Myocyte (in vitro differentiated cells): Measurements from ENCODE around the gene PTRH1. TPM values are rescaled to one million over a fixed set of nuclear protein-coding genes. Genes with fewer than 3 reads are reported as not detected.
A peak's percentile ranks its signal among the peaks of the same experiment; 100 is the strongest.
"Not testable (repeated sequence)": the region's sequence is repeated elsewhere in the genome, so short reads cannot be mapped to it uniquely, and the experiment has no call there.

Source experiments
- DNase-seq: peaks from one replicate; pipeline ENCODE4 v3.0.0-alpha.2; 2012; ENCODE audit warnings: low read depth
- polyA plus RNA-seq: library from polyadenylated mRNA; unstranded; fragments of >200 nt; gene quantifications from one replicate; pipeline ENCODE4 v1.2.1, GENCODE V29; 2012; ENCODE audit warnings: missing spikeins
- total RNA-seq: library from RNA; depleted of rRNA; stranded (reverse); fragments of >200 nt; gene quantifications from 2 replicates; pipeline ENCODE4 v1.2.3, GENCODE V29; 2014

PTRH1 gene
- 35.6 and 57.0 TPM in 2 replicates for total RNA-seq
- 32.2 TPM for polyA plus RNA-seq

GRCh38 chr9:127715470-127716337, at the start of gene PTRH1, which contains the start of gene TTC16:
Gene PTRH1, minus strand, starts transcription at chr9:127715663. Its CDS starts 24 bp downstream, at chr9:127715639.
Gene TTC16, plus strand, starts transcription at chr9:127716079. Its CDS starts 67 bp downstream, at chr9:127716146.
- peak; percentile 98 for DNase-seq

- no peak for DNase-seq
These were observed 48.5 kb upstream of the PTRH1 start for GRCh38 chr9:127763918-127764384.

DNA sequence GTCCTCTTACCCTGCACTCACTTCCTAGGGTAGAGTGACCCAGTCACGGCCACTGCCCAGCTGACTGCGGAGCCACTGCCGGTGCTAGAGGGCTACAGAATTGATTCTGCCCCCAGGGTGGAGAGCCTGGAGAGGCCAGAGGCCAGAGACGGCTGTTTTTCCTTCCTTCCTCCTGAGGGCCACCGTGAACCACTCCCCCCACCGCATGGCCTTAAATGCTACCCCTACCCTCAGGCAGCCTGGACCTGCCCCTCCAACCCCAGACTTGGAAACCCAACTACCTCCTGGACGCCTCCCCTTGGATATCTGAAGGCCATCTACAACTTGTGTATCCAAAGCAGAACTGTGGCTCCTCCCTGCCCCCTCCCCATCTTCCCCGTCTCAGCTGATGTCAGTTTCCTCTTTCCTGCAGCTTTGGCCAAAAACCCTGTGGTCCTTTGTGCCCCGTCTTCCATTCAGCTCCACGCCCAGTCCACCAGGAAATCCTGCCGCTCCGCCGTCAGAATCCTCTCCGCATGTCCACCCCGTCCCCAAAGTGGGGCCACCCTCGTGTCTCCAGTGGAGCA, 46.7 kb upstream of the PTRH1 start:
- DNase-seq: no peak

GRCh38 chr9:127761491-127761956, 46.1 kb upstream of the PTRH1 start:
- no peak for DNase-seq

DNA sequence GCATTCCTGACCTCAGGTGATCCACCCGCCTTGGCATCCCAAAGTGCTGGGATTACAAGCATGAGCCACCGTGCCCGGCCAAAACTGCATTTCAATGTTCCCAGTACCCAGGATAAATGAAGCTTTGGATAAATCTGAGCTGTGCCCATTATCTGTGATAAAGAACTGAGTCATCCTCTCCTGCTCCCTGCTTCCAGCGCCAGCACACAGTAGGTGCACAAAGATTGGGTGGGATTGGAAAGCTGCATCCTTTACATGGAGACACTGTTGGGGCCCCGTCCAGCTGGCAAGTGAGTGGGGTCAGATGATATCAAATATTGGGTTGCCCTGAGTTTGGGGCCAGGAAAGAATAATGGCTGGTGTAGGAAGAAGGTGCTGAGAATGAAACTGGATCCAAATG, 45.6 kb upstream of the PTRH1 start:
- no peak for DNase-seq

DNA sequence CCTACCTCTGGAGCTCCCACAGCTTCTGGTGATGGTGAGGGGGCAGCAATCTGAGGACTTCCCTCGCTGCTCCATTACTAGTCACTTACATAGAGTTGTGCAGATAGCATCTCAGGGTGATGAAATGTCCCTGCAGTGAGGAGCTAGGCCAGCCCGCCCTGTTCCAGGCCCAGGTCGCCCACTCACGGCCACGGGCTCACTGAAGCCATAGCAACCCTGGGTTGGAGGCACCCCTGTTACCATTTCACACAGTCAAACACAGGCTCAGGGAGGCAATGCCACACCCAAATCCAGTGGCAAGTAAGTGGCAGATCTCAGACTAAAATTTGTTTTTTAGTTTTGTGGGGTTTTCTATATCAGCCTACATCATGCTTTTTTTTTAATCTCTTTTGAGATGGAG, 43.4 kb upstream of the PTRH1 start:
- DNase-seq: no peak

GRCh38 chr9:127756776-127757175, 41.3 kb upstream of the PTRH1 start:
- not testable (repeated sequence) for DNase-seq

DNA sequence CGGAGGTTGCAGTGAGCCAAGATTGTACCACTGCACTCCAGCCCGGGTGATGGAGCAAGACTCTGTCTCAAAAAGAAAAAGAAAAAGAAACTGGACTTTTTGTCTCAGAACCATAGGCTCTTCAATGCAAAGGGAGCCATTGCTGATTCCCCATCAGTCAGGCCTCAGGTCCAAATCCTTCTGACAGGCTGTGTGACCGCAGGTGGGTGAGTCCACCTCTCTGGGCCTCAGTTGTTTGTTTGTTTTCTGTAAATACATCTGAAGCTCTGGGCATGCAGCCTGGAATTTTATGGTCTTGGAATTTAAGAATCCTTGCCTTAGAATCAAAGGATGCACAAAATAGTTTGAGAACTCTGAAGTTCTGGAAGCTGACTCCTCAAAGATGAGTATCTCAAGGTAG, 40.8 kb upstream of the PTRH1 start:
- DNase-seq: no peak

DNA sequence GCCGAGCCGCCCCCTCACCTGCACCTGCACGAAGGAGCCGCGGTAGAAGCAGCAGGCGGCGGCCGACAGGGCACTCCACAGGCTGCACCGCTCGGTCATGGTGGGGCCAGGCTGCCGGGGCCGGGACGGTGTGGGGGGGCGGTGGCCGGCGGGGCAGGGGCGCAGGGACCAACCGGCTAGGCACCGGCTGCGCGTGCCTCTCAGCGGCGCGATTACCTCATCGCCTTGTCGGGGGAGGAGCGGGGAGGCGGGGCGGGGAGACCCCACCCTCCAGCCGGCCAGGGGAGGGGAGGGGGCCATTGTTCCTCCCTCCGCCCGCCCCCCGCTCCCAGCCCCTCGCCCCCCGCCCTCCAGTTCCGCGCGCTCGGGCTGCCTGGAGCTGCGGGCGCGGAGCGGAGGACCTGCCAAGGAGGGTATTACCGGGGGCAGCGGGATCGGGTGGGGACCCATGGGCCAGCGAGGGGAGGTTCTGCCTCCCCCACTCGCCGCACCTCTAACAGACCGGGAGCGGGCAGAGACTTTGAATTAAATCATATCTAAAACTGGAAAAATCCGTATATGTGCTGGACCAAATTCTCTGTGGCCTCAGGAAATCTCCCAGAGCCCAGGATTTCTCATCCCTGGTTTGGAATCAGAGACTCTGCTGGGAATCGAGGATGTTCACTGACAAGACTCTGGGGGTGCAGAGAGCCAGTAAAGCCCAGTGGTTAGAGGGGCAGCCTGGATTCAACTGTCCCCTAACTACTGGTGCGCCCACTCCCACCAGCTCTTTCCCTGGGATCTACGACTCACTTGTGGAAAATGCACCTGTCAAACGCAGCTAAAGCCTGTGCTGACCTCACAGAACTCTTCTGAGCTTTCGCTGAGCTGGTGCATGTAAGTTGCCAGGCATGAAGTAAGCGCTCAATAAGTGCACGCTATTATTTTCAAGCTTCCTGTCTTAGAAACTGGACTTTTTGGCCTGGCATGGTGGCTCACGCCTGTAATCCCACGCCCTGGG, 39.9 kb upstream of the PTRH1 start:
- DNase-seq: no peak

DNA sequence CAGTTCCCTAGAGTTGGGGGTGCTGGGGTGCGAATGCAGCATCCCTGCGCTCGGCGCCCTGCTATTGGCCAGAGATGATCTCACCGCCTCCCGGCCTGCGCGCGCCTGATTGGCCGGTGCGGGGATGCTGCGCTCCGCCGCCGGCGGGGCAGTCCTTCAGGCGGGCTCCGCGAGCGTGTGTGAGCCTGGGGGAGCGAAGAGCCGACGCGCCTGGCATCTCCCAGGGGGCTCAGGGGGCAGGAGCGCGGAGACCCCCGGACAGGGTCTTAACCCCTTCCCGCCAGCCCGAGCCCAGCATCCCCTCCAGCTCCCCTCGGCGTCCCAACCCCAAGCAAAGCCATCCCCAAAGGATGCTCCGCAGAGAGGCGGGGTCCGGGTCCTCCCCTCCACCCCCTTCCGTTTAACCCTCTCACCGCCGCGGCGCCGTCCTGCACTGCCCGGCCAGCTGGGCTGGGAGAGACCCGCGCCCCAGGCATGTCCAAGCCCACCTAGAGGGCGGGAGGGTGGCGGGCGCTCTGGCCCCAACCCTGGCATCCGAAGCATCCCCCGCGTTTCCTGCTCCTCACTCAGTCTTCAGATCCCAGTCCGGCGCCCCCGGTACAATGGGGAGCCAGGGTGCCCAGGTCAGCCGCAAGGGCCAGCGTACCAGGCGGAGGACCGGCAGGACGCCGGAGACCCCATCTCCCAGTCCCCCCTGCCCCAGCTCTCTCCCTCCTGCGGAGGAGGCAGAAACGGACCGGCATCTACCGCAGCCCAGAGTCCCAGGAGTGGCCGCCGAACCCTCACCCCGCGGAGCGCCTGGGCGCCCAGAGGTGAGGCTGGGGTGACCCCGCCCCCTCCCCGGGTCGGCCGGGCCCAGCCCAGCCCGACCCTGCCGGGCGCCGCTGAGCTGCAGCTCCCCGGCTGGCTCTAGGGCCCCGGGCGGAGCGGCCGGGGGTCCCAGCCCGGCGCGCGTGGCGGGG, 38.9 kb upstream of the PTRH1 start:
- DNase-seq: no peak

DNA sequence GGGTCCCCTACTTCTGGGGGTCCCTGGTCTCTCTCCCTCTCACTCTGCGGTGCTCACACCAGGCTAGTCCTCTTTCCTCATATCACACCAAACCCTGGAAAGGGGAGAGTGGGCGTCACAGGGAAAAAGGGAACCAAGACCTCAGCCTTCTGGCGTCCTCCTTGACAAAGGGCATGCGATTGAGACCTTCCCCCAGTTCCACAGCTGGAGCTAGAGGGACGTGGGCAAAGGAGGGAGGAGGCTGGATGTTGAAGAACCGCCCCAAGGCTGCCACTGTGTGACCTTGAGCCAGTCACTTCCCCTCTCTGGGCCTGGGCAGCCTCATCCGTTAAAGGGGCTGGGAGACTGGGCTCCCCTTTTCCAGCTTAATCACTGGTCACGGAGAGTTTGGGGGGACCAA, 38.2 kb upstream of the PTRH1 start:
- DNase-seq: no peak

GRCh38 chr9:127753148-127753547, 37.7 kb upstream of the PTRH1 start:
- DNase-seq: no peak

GRCh38 chr9:127751269-127752054, 36.0 kb upstream of the PTRH1 start:
- peak; percentile 47 for DNase-seq

DNA sequence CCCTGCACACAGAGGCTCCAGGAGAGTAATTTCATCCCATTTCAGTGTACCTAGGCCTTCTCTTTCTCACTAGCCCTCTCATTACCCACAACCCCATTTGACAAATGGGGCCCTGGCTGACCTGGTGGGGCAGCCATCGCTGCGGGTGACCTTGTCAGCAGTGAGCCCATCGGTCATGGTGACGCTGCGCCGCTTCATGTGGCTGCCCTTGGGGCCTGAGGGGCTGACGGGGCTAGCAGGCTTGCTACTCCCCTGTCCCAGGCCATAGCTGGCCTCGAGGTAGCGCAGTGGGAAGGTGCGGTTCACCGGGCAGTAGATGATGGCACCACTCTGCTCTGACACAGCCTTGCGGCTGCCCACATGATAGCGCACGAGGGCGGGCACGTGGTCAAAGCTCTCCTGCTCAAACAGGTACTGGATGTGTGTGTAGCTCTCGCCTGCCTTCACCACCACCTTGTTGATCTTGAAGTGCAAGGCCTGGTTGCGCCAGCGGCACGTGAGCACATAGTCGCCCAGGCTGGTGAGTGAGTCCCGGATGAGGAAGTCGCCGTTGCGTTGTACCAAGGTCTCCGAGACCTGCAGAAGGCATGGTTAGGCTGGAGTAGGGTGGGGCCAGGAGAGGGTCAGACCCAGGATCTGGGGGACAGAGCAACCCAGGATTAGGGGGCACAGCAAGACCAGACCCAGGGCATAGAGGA, 33.8 kb upstream of the PTRH1 start:
- DNase-seq: no peak

DNA sequence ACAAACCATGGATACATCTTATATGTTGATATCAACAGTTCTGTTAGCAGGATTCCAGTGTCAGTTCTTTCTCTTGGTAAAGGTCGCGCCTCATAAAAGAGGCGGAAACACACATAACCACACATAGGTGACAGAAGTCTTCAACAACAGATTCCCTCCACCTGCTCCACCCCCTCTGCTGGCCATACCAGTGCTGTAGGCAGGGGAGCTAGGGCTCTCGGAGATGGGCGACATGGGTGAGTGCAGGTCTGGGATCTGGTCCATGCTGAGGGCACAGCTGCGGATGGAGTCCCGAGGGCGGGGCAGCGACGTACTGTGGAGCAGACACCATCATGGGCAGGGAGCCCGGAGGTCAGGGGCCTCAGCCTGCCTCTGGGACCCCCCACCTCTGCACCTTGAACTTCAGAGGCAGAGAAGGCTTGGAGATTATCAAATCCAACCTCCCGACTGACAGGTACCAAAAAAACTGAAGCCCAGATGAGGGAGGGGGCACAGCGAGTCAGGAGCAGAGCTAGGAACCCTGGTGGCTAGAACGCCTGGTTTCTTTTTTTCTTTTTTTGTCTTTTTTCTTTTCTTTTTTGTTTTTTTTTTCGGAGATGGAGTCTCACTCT, 31.6 kb upstream of the PTRH1 start:
- DNase-seq: no peak

- DNase-seq: no peak
These were observed 29.1 kb upstream of the PTRH1 start for GRCh38 chr9:127744398-127745110.

DNA sequence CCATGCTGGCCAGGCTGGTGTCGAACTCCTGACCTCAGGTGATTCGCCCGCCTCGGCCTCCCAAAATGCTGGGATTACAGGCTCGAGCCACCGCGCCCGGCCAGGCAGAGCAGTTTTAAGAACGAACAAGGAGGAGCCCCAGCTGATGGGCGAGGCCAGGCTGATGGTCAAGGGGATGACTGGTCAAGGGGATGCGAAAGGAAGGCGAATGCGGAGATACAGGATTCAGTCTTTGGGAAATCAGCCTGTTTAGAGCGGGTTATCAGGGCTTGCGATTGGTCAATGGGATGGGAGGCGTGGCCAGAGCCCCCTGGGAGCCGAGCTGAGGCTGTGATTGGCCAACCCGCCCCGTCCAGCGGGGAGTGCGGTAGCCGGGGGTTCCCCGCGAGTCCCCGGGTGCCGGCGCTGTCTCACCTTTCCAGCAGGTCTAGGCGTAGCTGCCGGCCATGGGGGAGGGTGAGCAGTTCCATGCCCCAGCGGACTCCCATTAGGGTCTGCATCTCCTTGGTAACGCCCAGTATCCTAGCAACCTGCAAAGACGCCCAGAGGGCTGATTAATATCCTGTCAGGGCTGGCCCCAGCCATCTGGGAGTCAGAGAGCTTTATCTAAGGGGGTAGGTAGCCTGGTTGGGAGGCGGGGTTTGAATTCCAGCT, 27.1 kb upstream of the PTRH1 start:
- no peak for DNase-seq
